ENCODE measurements around the gene USP8.

- TF ChIP-seq POLR2AphosphoS5 (IDR thresholded peaks at IDR 0.05; ENCODE audit: borderline replicate concordance, low read depth, low read length) (no peak), EZH2 (IDR thresholded peaks at IDR 0.05) (no peak), FOXP2 (optimal IDR thresholded peaks at IDR 0.05; ENCODE audit: control extremely low read depth, extremely low read length, insufficient read depth) (no peak)
These were observed 14.0 kb downstream of the USP8 start for GRCh38 chr15:50438251-50438650.

Measured in SK-N-MC (cell line).